HEK293T (cell line): Measurements from ENCODE around the gene ZNF133.

ENCODE experiments used
- CTCF ChIA-PET: fragments of 350-600 bp; formaldehyde crosslinking; extraction: SDS; loops from one replicate; lab custom pipeline; 2021; ENCODE audit warnings: antibody characterized with exemption, inconsistent platforms; lab: Yijun Ruan, JAX
- POLR2A ChIA-PET: fragments of 350-600 bp; formaldehyde crosslinking; extraction: SDS; loops from one replicate; lab custom pipeline; 2020; ENCODE audit warnings: antibody characterized with exemption, inconsistent platforms; lab: Yijun Ruan, JAX
- DNase-seq: peaks from one replicate; pipeline ENCODE4 v3.0.0; 2012; ENCODE audit warnings: mixed read lengths; ENCODE audit errors: extremely low spot score
- ARNT ChIP-seq: fragments of 450-650 bp; IDR thresholded peaks from 2 replicates; pipeline ENCODE4 v1.6.1; 2017; ENCODE audit warnings: mild to moderate bottlenecking
- BHLHE40 ChIP-seq: fragments of 450-650 bp; IDR thresholded peaks from 2 replicates; pipeline ENCODE4 v1.6.1; 2016; ENCODE audit warnings: mild to moderate bottlenecking, moderate library complexity, borderline replicate concordance
- CTBP1 ChIP-seq: fragments of 450-650 bp; IDR thresholded peaks from 2 replicates; pipeline ENCODE4 v1.6.1; 2016; ENCODE audit warnings: borderline replicate concordance
- ELF4 ChIP-seq: fragments of 450-650 bp; IDR thresholded peaks from 2 replicates; pipeline ENCODE4 v1.6.1; 2017; ENCODE audit warnings: antibody characterized with exemption
- FOXA1 ChIP-seq: fragments of 450-650 bp; IDR thresholded peaks from 2 replicates; pipeline ENCODE4 v1.6.1; 2016; ENCODE audit warnings: mild to moderate bottlenecking
- FOXK2 ChIP-seq: fragments of 450-650 bp; IDR thresholded peaks from 2 replicates; pipeline ENCODE4 v1.6.1; 2016; ENCODE audit warnings: mild to moderate bottlenecking
- FOXM1 ChIP-seq: fragments of 450-650 bp; IDR thresholded peaks from 2 replicates; pipeline ENCODE4 v1.6.1; 2017; ENCODE audit warnings: mild to moderate bottlenecking, borderline replicate concordance
- HDGF ChIP-seq: fragments of 450-650 bp; IDR thresholded peaks from 2 replicates; pipeline ENCODE4 v1.6.1; 2017; ENCODE audit warnings: antibody characterized with exemption, borderline replicate concordance
- L3MBTL2 ChIP-seq: fragments of 450-650 bp; conservative IDR thresholded peaks from 2 replicates; pipeline ENCODE4 v1.6.1; 2016; ENCODE audit warnings: mild to moderate bottlenecking
- LEF1 ChIP-seq: fragments of 450-650 bp; IDR thresholded peaks from 2 replicates; pipeline ENCODE4 v1.6.1; 2017; ENCODE audit warnings: mild to moderate bottlenecking, borderline replicate concordance
- NFRKB ChIP-seq: fragments of 450-650 bp; IDR thresholded peaks from 2 replicates; pipeline ENCODE4 v1.6.1; 2016; ENCODE audit warnings: mild to moderate bottlenecking, moderate library complexity
- PKNOX1 ChIP-seq: fragments of 450-650 bp; IDR thresholded peaks from 2 replicates; pipeline ENCODE4 v1.6.1; 2016
- SP1 ChIP-seq: fragments of 450-650 bp; IDR thresholded peaks from 2 replicates; pipeline ENCODE4 v1.6.1; 2017
- SUZ12 ChIP-seq: fragments of 450-650 bp; IDR thresholded peaks from 2 replicates; pipeline ENCODE4 v1.6.1; 2016; ENCODE audit warnings: mild to moderate bottlenecking
- TARDBP ChIP-seq: fragments of 450-650 bp; IDR thresholded peaks from 2 replicates; pipeline ENCODE4 v1.6.1; 2016
- ZNF384 ChIP-seq: fragments of 450-650 bp; IDR thresholded peaks from 2 replicates; pipeline ENCODE4 v1.6.1; 2016

ZNF133 gene

GRCh38 chr20:18312723-18313122, 24.4 kb downstream of the ZNF133 start:
- ChIA-PET CTCF (no interaction called here), POLR2A (no interaction called here)
- TF ChIP-seq BHLHE40 (no peak), SUZ12 (no peak), FOXK2 (no peak), PKNOX1 (no peak), TARDBP (no peak), SP1 (no peak), ZNF384 (no peak), FOXA1 (no peak), ELF4 (no peak), ARNT (no peak), HDGF (no peak), CTBP1 (no peak), L3MBTL2 (no peak), NFRKB (no peak), FOXM1 (no peak), LEF1 (no peak)
- DNase-seq, result no peak

- TF ChIP-seq LEF1 (no peak), CTBP1 (no peak), L3MBTL2 (no peak), NFRKB (no peak), HDGF (no peak), BHLHE40 (no peak), PKNOX1 (peak; percentile 54), SP1 (no peak)
- ChIA-PET CTCF (no interaction called here), POLR2A (interaction anchor here (1.1 kb wide), 1 partner anchor 25 kb away, joined by 3 read pairs; the partner anchor contains the start of gene ZNF133)
- no peak for DNase-seq
Observed at GRCh38 chr20:18313411-18313810, 25.1 kb downstream of the ZNF133 start.

- POLR2A ChIA-PET, result no interaction called here
- no peak for DNase-seq
- CTCF ChIA-PET, result no interaction called here
- TF ChIP-seq ELF4 (no peak), FOXM1 (no peak), NFRKB (no peak), LEF1 (no peak), ARNT (no peak), FOXA1 (no peak), L3MBTL2 (no peak), FOXK2 (no peak), ZNF384 (no peak), SP1 (no peak), HDGF (no peak), CTBP1 (no peak)
Observed at GRCh38 chr20:18314786-18315406, 26.6 kb downstream of the ZNF133 start.

- DNase-seq, result no peak
- POLR2A ChIA-PET, result no interaction called here
- CTCF ChIA-PET, result no interaction called here
- no peak for TF ChIP-seq FOXA1
- no peak for TF ChIP-seq ELF4
- no peak for TF ChIP-seq LEF1
- TF ChIP-seq TARDBP, result no peak
- no peak for TF ChIP-seq BHLHE40
- TF ChIP-seq SP1, result no peak
- no peak for TF ChIP-seq NFRKB
- TF ChIP-seq ZNF384, result no peak
- TF ChIP-seq SUZ12, result no peak
- no peak for TF ChIP-seq HDGF
- no peak for TF ChIP-seq PKNOX1
- TF ChIP-seq L3MBTL2, result no peak
Observed at GRCh38 chr20:18316166-18316565, 27.8 kb downstream of the ZNF133 start.

- ChIA-PET POLR2A (no interaction called here), CTCF (no interaction called here)
- DNase-seq, result no peak
- TF ChIP-seq HDGF, result no peak
- no peak for TF ChIP-seq FOXK2
- no peak for TF ChIP-seq NFRKB
- no peak for TF ChIP-seq SP1
Observed at GRCh38 chr20:18321316-18321715, 33.0 kb downstream of the ZNF133 start.

- CTCF ChIA-PET, result no interaction called here
- TF ChIP-seq ARNT (no peak), HDGF (no peak), LEF1 (no peak), BHLHE40 (no peak), ELF4 (no peak), SUZ12 (no peak), PKNOX1 (no peak), FOXA1 (no peak), SP1 (no peak), FOXK2 (no peak), ZNF384 (no peak)
- no peak for DNase-seq
- POLR2A ChIA-PET, result no interaction called here
Observed at GRCh38 chr20:18321976-18322950, 33.9 kb downstream of the ZNF133 start.
